HG03060 (cell line): ENCODE results near the gene IL4.

ENCODE experiments used
- ATAC-seq: cut with Tn5 transposase; IDR thresholded peaks from one replicate; pipeline ENCODE4 v1.9.1; 2021; ENCODE audit warnings: low read depth, moderate number of reproducible peaks; ENCODE audit not compliant: unreplicated experiment

Gene IL4

GRCh38 chr5:132669966-132670882 is 3.6 kb upstream of the IL4 start:
- ATAC-seq = no peak

- ATAC-seq = no peak
Measured at GRCh38 chr5:132671000-132671399, 2.8 kb upstream of the IL4 start.

- ATAC-seq = no peak
Measured at GRCh38 chr5:132673488-132673887, 301 bp upstream of the IL4 start.

- peak; percentile 54 for ATAC-seq
Measured at GRCh38 chr5:132674671-132675506, 1.1 kb downstream of the IL4 start.

GRCh38 chr5:132675936-132676689 is 2.3 kb downstream of the IL4 start:
- no peak for ATAC-seq

GRCh38 chr5:132677191-132677590 is 3.4 kb downstream of the IL4 start:
- no peak for ATAC-seq

GRCh38 chr5:132677682-132678400 is 4.1 kb downstream of the IL4 start:
- ATAC-seq = no peak

- ATAC-seq = no peak
Measured at GRCh38 chr5:132678735-132679134, 4.9 kb downstream of the IL4 start.

- ATAC-seq = no peak
Measured at GRCh38 chr5:132679166-132679565, 5.4 kb downstream of the IL4 start.

GRCh38 chr5:132679717-132680380 is 6.1 kb downstream of the IL4 start:
- ATAC-seq = no peak

- ATAC-seq = no peak
Measured at GRCh38 chr5:132680780-132681475, 7.1 kb downstream of the IL4 start.

- ATAC-seq = no peak
Measured at GRCh38 chr5:132681476-132681831, 7.7 kb downstream of the IL4 start.

GRCh38 chr5:132681983-132682382 is 8.2 kb downstream of the IL4 start:
- no peak for ATAC-seq

GRCh38 chr5:132684491-132684890 is 10.7 kb downstream of the IL4 start:
- no peak for ATAC-seq

- no peak for ATAC-seq
Measured at GRCh38 chr5:132684922-132685720, 11.3 kb downstream of the IL4 start.

GRCh38 chr5:132686193-132686592 is 12.4 kb downstream of the IL4 start:
- no peak for ATAC-seq

GRCh38 chr5:132687995-132688394 is 14.2 kb downstream of the IL4 start:
- ATAC-seq = no peak
